ENCODE results near the gene PDSS2.
"Not testable (repeated sequence)": the region's sequence is repeated elsewhere in the genome, so short reads cannot be mapped to it uniquely, and the experiment has no call there.

Gene PDSS2

DNA sequence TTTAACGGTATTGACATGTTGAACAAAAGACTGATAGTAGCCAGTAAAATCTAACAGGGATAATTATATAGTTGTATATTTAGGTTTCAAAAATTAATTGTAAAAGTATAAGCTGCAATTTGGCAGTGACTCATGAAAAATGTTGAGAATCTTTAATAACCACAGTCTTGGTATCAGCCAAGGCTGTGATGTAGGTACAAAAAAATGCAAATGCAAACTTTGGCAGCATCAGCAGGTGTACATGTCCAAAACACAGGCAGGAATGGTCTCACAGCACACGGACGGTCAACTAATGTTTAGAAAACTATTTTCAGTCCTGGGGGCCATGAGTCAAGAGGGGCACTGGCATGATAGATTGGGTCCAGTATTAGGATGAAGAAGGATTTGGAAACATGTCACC, 285.6 kb downstream of the PDSS2 start:
- no peak for DNase-seq

DNA sequence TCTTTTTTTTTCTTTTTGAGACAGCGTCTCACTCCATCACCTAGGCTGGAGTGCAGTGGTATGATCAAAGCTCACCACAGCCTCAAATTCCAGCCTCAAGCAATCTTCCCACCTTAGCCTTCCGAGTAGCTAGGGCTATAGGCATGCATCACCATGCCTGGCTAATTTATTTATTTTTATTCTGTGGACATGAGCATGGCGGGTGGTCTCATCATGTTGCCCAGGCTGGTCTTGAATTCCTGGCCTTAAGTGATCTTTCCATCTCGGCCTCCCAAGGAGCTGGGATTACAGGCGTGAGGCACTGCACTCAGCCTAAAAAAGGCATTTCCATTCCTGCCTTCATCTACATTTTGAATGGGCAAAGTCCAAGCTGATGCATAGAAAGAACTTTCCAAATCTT, 287.9 kb downstream of the PDSS2 start:
- no peak for DNase-seq

DNA sequence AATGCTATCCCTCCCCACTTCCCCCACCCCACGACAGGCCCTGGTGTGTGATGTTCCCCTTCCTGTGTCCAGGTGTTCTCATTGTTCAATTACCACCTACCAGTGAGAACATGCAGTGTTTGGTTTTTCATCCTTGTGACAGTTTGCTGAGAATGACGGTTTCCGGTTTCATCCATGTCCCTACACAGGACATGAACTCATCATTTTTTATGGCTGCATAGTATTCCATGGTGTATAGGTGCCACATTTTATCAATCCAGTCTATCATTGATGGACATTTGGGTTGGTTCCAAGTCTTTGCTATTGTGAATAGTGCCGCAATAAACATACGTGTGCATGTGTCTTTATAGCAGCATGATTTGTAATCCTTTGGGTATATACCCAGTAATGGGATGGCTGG, 295.1 kb downstream of the PDSS2 start:
- not testable (repeated sequence) for DNase-seq

DNA sequence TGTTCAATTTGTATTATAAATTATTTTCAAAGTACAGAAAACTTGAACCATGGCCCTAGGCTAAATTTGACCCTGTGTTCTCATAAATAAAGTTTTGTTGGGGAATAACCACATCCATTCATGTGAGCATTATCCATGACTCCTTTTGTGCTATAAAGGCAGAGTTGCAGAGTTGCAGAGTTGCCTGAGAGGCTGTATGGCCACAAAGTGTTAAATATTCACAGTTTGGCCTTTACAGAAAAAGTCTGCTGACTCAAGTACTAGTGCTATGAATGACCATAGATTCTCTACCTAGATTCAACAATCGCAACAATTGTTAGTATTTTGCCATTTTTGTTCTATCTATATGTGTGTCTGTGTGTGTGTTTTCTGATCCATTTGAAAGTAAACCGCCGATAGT, 297.8 kb downstream of the PDSS2 start:
- DNase-seq, result no peak

DNA sequence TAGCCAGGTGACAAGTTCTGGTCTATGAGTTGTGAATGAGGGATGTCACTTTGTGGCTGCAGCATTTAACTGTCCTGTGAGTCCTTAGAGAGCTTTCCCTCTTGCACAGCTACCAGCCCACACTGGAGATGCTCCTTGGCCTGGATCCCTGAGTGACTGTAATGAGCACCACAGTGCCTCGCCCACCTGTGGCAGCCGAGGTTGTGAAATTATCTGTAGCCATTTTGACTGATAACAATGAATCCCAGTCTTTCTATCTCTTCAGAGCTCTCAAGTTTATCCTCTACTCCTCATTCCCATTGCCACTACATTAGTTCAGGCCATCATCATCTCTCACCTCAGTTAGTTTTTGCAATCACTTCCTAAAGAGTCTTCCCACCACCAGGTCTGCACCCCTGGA, 302.7 kb downstream of the PDSS2 start:
- no peak for DNase-seq

DNA sequence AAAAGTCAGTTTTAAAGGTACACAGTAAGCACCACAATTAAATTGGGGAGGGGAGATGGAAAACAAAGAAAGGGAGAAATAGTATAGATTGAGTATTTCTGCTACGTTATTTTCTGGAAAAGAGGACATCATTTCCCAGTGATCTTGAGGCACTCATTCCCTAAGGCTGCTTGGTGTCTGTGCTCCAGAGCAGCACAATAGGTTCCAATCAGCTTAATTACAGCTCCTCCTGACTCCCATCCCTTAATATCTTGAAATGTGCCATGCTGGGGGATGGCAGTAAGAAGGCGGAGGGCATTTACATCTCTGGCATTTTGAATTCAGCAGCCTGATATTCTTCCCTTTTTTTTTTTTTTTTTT, 304.6 kb downstream of the PDSS2 start:
- DNase-seq, result no peak

DNA sequence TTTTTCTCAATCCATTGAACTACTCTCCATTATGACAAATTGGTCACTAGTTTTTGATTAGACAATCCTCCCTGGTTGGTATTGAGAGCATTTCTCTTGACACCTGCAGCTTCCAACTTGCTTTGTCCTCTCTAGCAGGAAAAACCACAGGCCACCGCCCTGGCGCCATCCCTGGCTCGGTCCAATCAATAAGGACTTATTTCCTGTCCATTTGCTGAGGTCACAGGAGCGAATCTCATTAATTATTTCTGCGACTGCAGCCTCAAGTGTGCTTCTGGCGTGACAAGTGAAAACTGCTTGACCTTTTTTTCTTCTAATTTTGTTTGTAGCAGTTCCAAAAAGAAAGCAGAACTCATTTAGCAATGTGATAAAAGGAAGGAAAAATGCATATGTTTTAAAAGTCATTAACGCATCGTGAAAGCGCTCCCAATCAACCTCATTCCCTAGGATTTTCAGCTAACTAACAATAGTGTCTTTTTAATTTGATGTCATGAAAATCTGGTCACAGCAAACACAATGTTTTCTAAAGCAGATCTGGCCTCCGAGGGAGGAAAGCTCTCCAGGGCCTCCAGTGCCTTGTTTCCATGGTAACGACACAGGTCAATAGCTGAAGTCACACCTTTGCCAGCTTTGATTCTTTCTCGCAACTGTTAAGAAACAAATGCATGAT, 305.1 kb downstream of the PDSS2 start:
- peak in 10 of 51 donors; percentile 2 to 35 (median 7) for DNase-seq

DNA sequence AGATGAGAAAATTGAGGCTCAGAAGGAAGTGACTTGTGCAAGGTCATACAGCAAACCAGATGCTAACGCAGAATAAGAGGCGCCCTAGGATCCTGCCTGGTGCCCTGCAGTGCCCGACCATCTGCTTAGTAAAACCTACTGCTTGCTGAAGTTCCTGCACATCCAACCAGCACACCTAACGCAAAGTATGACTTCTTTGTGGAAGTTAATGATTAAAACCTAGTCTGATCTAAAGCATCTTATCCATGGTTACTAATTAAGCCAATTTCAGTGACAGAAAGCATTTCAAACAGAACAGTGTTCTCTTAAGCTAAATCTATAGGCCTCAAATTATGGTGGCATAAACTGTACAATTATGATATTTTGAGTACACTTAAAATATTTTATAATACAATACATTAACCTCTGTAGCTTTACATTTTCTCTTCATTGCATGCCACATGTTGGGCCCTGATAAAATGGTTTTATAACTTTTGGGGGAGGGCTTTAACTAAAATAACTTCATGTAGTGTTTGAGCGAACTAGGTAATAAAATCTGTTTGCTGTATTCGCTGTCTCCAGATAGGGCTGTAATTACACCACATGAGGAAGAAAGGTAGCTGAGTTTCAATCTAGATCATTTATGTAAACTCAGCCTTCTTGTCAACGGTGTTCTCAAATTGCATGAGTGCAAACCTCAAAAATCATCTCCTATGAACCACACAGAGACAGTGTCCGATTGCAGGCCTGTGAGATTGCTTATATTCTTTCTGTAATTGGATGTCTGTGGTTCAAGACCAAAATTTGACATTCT, 306.5 kb downstream of the PDSS2 start:
- DNase-seq, result no peak

DNA sequence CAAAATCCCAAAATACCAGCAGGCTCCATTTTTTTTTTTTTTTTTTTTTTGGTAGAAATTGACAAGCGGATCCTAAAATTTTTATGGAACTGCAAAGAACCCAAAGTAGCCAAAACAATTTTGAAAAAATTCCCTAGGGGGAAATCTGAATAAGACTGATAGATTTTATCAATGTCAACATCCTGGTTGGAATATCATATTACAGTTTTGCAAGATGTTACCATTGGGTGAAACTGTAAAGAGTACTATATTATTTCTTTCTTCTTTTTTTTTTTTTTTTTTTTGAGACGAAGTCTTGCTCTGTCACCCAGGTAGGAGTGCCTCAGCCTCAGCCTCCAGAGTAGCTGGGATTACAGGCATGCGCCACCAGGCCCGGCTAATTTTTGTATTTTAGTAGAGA, 314.7 kb downstream of the PDSS2 start:
- DNase-seq, result no peak

DNA sequence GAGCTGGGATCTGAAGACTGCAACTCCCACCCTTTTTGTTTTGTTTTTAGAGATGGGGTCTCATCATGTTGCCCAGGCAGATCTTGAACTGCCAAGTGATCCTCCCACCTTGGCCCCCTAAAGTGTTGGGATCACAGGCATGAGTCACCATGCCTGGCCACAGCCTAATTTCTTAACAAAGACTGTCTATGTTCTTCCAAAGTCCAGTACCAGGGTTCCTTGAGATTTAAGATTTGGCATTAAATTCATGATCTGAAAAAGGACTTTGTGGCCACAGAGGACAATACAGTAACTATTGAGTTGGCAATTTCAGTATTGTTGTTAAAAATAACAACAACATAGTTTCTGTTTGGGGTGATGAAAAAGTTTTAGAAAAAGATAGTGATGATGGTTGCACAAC, 315.4 kb downstream of the PDSS2 start:
- DNase-seq, result no peak

DNA sequence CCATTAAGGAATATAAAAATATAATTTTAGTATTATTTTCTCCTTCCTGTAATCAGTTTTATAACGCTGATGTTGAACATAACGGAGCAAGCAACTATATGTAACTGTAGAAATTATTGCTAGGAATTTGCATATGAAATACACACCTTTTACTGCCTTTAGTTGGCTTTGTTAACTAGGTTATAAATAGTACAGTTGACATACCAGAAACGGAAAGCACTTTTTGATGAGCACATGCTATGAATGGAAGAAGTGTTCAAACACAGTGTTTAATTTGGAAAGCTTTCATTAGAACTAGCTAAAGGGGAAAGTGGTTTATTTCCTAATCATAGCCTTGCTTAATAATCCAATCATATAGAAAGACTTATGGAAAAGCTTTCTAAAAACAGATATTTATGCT, 318.8 kb downstream of the PDSS2 start:
- no peak for DNase-seq

DNA sequence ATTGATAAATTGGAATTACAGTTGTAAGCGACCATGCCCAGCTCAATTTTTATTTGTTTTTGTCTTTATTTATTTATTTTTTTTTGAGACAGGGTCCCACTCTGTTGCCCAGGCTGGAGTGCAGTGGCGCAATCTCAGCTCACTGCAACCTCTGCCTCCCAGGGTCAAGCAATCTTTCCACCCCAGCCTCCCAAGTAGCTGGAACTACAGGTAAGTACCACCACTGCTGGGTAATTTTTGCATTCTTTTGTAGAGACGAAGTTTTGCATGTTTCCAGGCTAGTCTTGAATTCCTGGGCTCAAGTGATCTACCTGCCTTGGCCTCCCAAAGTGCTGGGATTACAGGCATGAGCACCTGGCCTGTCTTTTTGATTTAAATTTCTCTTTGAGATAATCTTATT, 323.0 kb downstream of the PDSS2 start:
- DNase-seq, result not testable (repeated sequence)

DNA sequence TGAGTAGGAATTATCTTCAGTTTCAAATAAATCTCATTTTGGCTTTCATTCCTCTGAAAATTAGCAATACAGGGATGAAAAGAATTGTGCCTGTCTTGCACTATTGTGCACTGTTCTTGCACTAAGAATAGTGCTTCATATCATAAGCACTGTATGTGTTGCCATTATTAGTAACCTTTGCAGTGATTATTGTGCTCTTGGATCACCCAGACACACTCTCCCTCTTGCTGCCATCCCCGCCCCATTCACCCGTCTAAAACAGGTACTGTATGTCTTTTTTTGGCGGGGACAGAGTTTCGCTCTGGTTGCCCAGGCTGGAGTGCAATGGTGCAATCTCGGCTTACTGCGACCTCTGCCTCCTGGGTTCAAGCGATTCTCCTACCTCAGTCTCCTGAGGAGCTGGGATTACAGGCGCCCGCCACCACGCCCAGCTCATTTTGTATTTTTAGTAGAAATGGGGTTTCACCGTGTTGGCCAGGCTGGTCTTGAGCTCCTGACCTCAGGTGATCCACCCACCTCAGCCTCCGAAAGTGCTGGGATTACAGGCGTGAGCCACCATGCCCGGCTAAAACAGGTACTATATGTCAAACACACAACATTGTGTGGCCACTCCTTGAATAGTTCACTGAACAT, 324.2 kb downstream of the PDSS2 start:
- DNase-seq, result not testable (repeated sequence)

DNA sequence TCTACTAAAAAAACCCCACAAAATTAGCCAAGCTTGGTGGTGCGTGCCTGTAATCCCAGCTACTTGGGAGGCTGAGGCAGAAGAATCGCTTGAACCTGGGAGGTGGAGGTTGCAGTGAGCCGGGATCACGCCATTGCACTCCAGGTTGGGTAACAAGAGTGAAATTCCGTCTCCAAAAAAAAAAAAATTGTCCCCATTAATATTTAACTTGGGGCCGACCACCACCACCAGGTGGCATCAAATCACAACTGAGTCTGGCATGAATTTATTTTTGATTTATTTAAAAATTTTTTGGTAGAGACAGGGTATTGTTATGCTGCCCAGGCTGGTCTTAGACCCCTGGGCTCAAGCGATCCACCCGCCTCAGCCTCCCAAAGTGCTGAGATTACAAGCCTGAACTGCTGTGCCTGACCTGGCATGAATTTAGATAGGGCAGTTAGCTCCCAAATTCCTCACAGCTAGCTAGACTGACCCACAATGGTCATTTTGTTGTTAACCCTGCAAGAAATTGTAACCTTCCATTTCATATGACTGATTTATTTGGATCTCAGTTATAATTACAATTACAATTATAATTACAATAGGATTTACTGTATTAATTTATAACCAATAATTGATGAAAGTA, 326.9 kb downstream of the PDSS2 start:
- DNase-seq, result peak in 2 of 51 donors; percentile 7 to 8

DNA sequence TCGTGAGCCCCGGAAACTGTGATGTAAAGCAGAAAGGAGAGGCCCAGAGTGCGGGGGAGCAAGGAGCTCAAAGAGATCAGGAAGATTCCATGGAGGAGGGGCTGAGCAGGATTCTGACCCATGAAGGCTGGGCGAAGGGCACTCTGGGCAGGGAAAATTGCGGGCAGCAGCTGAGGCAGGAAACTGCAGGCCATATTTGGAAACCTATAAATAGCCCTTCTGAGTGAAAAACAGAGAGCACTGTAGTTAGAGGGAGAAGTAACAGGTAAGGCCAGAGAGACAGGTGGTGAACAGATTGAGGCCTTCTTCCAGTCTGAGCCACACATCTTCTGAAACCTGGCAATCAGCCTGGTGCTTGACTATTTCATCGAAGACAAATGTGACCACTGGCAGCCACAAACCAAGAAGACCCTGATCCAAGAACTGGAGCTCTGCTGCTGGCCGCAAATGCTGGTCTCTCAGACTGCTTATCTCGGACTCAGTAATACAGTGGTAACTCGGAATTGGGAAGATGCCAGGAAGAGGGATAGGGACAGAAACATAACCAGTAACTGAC, 329.9 kb downstream of the PDSS2 start:
- no peak for DNase-seq

DNA sequence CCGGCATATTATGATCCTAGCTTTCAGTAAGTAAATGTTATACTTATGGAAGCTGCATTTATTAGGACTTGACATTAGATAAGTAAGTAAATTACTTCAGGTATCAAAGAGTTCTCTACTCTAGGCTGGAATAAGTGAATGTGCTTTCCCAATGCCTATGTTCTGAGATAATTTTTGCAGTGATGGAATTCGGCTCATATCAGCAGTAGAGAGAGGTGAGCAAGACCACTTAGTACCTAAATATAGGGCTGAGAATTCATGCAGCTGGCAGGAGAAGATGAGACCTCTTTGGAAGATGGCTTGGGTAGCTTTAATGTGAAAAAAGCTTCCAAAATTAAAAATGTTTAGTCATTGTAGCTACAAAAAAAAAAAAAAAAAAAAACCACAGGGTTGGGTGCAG, 330.8 kb downstream of the PDSS2 start:
- no peak for DNase-seq

DNA sequence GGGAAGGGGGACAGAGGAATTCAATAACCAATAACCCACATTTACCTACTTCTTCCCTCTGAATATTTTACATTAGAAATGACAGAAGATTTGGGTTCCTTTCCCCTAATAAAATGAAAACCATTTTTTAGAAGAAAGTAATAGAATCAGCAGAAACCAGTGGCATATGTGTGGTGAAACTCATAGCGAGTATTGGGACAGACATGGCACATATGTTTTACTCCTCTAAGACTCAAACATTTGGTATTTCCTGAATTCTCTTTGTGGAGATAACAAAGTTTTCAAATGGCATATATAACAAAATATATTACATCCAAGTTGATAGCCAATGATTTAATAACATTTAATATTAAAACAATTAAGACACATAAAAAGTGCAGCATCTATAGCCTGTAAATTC, 331.2 kb downstream of the PDSS2 start:
- no peak for DNase-seq

DNA sequence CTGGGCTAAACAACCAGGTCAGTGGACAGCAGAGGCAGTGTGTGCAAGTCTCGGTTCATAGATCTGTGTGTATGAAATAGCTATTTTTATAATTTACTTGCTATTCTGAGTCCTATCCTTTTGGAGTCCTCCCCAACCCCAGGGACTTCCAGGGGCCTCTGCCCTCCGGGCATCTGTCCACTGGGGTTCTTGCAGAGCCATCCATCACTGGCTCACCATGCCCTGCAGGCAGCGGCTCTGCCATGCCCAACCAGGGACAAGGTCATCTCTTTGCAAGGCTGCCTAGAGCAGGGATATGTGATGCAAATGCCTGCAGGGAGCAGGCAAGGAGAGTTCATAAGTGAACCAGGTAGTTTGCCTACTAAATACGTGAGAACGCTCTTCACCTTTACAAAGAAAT, 333.6 kb downstream of the PDSS2 start:
- DNase-seq, result no peak

DNA sequence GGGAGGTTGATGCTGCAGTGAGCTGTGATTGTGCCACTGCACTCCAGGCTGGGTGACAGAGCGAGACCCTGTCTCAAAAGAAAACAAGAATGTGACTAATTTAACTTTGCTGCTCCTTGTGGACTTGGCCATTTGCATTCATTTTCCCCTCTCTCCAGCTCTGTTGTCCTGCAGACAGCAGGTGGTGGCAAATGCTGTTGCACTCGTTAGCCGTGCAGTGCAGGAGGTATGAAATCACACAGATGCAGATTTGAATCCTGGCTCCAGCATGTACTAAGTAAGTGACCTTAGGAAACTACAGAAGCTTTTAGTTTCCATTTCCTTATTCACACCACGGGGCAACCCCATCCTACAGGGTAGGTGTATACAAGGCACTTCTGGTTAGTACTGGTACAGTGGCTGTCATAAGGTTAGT, 334.4 kb downstream of the PDSS2 start:
- no peak for DNase-seq

DNA sequence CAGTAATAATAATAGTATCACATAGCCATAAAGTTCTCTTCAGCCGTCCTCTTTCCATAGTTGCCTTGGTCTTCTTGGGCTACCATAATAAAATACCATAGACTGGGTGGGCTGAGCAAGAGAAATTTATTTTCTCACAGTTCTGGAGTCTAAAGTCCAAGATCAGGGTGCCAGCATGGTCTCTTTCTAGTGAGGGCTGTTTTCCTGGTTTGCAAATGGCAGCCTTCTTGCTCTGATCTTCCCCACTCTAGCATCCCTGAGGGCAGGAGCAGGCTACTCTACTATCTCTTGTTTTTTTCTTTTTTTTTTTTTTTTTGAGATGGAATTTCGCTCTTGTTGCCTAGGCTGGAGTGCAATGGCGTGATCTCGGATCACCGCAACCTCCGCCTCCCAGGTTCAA, 335.9 kb downstream of the PDSS2 start:
- DNase-seq, result no peak

DNA sequence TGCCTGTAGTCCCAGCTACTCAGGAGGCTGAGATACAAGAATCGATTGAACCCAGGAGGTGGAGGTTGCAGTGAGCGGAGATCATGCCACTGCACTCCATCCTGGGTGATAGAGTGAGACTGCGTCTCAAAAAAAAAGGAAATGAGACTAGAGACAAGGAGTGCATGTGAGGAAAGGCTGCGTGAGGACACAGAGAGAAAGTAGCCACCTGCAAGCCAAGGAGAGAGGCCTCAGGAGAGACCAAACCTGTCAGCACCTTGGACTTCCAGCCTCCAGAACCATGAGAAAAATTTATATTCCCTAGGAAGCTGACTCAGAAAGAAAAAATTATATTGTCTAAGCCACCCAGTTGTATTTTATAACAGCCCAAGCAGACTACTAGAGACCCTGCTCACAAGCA, 336.6 kb downstream of the PDSS2 start:
- DNase-seq, result no peak

DNA sequence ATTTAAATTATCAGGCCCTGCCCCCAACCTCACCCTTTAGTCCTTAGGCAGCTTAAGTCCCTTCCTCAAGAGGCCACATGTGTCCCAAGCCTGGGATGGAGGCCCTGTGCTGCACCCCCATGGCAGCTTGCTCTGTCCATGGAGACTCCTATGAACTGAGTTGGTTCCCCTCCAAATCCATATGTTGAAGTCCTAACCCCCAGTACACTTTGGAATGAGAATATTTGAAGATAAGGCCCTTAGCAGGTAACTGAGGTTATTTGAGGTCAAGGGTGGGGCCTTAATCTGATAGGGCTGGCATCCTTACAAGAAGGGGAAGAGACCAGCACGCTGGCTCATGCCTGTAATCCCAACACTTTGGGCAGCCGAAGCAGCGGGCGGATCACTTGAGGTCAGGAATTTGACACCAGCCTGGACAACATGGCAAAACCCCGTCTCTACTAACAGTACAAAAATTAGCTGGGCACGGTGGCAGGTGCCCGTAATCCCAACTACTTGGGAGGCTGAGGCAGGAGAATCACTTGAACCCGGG, 337.3 kb downstream of the PDSS2 start:
- DNase-seq, result no peak

All from hypothalamus (tissue), 51 donors.